Measurements from ENCODE around the gene ACCS. TPM values are rescaled to one million over a fixed set of nuclear protein-coding genes. Genes with fewer than 3 reads are reported as not detected.

ACCS gene
- total and polyA plus RNA-seq, 2 donors: 6.5 to 27.2 TPM

- H3K4me3 ChIP-seq (ENCODE audit: low read length in 2 of 2): no peak overlapping the region
- 95% methylated on average over 3 of the region's 3 CpGs for WGBS
- no peaks in the 10 kb centered on the region for H3K9me3 ChIP-seq (ENCODE audit: control insufficient read depth in 2 of 2, insufficient read depth in 1 of 2, low read length in 1 of 2)
- no peak overlapping the region for H3K27ac ChIP-seq (ENCODE audit: low read depth in 1 of 2, low read length in 1 of 2)
- H3K27me3 ChIP-seq (ENCODE audit: control insufficient read depth in 2 of 2, insufficient read depth in 1 of 2, low read length in 1 of 2): no peaks in the 10 kb centered on the region
- DNase-seq (ENCODE audit: low read depth in 6 of 9, low spot score in 9 of 9): no peak
- H3K36me3 ChIP-seq (ENCODE audit: control insufficient read depth in 2 of 2, insufficient read depth in 2 of 2, low read length in 1 of 2): no peaks in the 10 kb centered on the region
- H3K4me1 ChIP-seq (ENCODE audit: control insufficient read depth in 2 of 2, insufficient read depth in 2 of 2, low read length in 2 of 2): no peaks in the 10 kb centered on the region
Observed at GRCh38 chr11:44028816-44029506, 37.1 kb upstream of the ACCS start.

GRCh38 chr11:44029507-44029845, 36.6 kb upstream of the ACCS start:
- H3K4me1 ChIP-seq (ENCODE audit: control insufficient read depth in 2 of 2, insufficient read depth in 2 of 2, low read length in 2 of 2): no peaks in the 10 kb centered on the region
- H3K27me3 ChIP-seq (ENCODE audit: control insufficient read depth in 2 of 2, insufficient read depth in 1 of 2, low read length in 1 of 2): no peaks in the 10 kb centered on the region
- H3K27ac ChIP-seq (ENCODE audit: low read depth in 1 of 2, low read length in 1 of 2): no peak overlapping the region
- no peaks in the 10 kb centered on the region for H3K9me3 ChIP-seq (ENCODE audit: control insufficient read depth in 2 of 2, insufficient read depth in 1 of 2, low read length in 1 of 2)
- 97% methylated on average over 1 of the region's 1 CpG for WGBS
- no peak overlapping the region for H3K4me3 ChIP-seq (ENCODE audit: low read length in 2 of 2)
- no peaks in the 10 kb centered on the region for H3K36me3 ChIP-seq (ENCODE audit: control insufficient read depth in 2 of 2, insufficient read depth in 2 of 2, low read length in 1 of 2)
- no peak for DNase-seq (ENCODE audit: low read depth in 6 of 9, low spot score in 9 of 9)

- WGBS: 81% methylated on average over 5 of the region's 5 CpGs
- no peak overlapping the region for H3K27ac ChIP-seq (ENCODE audit: low read depth in 1 of 2, low read length in 1 of 2)
- H3K4me3 ChIP-seq (ENCODE audit: low read length in 2 of 2): no peak overlapping the region
- H3K9me3 ChIP-seq (ENCODE audit: control insufficient read depth in 2 of 2, insufficient read depth in 1 of 2, low read length in 1 of 2): no peaks in the 10 kb centered on the region
- no peak for DNase-seq (ENCODE audit: low read depth in 6 of 9, low spot score in 9 of 9)
- no peaks in the 10 kb centered on the region for H3K36me3 ChIP-seq (ENCODE audit: control insufficient read depth in 2 of 2, insufficient read depth in 2 of 2, low read length in 1 of 2)
- no peaks in the 10 kb centered on the region for H3K4me1 ChIP-seq (ENCODE audit: control insufficient read depth in 2 of 2, insufficient read depth in 2 of 2, low read length in 2 of 2)
- no peaks in the 10 kb centered on the region for H3K27me3 ChIP-seq (ENCODE audit: control insufficient read depth in 2 of 2, insufficient read depth in 1 of 2, low read length in 1 of 2)
Observed at GRCh38 chr11:44029977-44030911, 35.8 kb upstream of the ACCS start.

GRCh38 chr11:44030996-44031395, 35.1 kb upstream of the ACCS start:
- Histone ChIP-seq H3K4me3 (ENCODE audit: low read length in 2 of 2) (no peak overlapping the region), H3K9me3 (ENCODE audit: control insufficient read depth in 2 of 2, insufficient read depth in 1 of 2, low read length in 1 of 2) (no peaks in the 10 kb centered on the region), H3K27me3 (ENCODE audit: control insufficient read depth in 2 of 2, insufficient read depth in 1 of 2, low read length in 1 of 2) (no peaks in the 10 kb centered on the region), H3K36me3 (ENCODE audit: control insufficient read depth in 2 of 2, insufficient read depth in 2 of 2, low read length in 1 of 2) (no peaks in the 10 kb centered on the region), H3K27ac (ENCODE audit: low read depth in 1 of 2, low read length in 1 of 2) (no peak overlapping the region), H3K4me1 (ENCODE audit: control insufficient read depth in 2 of 2, insufficient read depth in 2 of 2, low read length in 2 of 2) (no peaks in the 10 kb centered on the region)
- DNase-seq (ENCODE audit: low read depth in 6 of 9, low spot score in 9 of 9): no peak
- WGBS: 83% methylated on average over 5 of the region's 5 CpGs

GRCh38 chr11:44031549-44031948, 34.5 kb upstream of the ACCS start:
- no peak overlapping the region for H3K4me3 ChIP-seq (ENCODE audit: low read length in 2 of 2)
- no peak overlapping the region for H3K27ac ChIP-seq (ENCODE audit: low read depth in 1 of 2, low read length in 1 of 2)
- H3K4me1 ChIP-seq (ENCODE audit: control insufficient read depth in 2 of 2, insufficient read depth in 2 of 2, low read length in 2 of 2): no peaks in the 10 kb centered on the region
- no peaks in the 10 kb centered on the region for H3K27me3 ChIP-seq (ENCODE audit: control insufficient read depth in 2 of 2, insufficient read depth in 1 of 2, low read length in 1 of 2)
- no peaks in the 10 kb centered on the region for H3K9me3 ChIP-seq (ENCODE audit: control insufficient read depth in 2 of 2, insufficient read depth in 1 of 2, low read length in 1 of 2)
- WGBS: 95% methylated on average over 5 of the region's 5 CpGs
- no peak for DNase-seq (ENCODE audit: low read depth in 6 of 9, low spot score in 9 of 9)
- no peaks in the 10 kb centered on the region for H3K36me3 ChIP-seq (ENCODE audit: control insufficient read depth in 2 of 2, insufficient read depth in 2 of 2, low read length in 1 of 2)

- DNase-seq (ENCODE audit: low read depth in 6 of 9, low spot score in 9 of 9): no peak
- Histone ChIP-seq H3K27me3 (ENCODE audit: control insufficient read depth in 2 of 2, insufficient read depth in 1 of 2, low read length in 1 of 2) (no peaks in the 10 kb centered on the region), H3K36me3 (ENCODE audit: control insufficient read depth in 2 of 2, insufficient read depth in 2 of 2, low read length in 1 of 2) (no peaks in the 10 kb centered on the region), H3K9me3 (ENCODE audit: control insufficient read depth in 2 of 2, insufficient read depth in 1 of 2, low read length in 1 of 2) (no peaks in the 10 kb centered on the region), H3K4me3 (ENCODE audit: low read length in 2 of 2) (no peak overlapping the region), H3K27ac (ENCODE audit: low read depth in 1 of 2, low read length in 1 of 2) (no peak overlapping the region), H3K4me1 (ENCODE audit: control insufficient read depth in 2 of 2, insufficient read depth in 2 of 2, low read length in 2 of 2) (no peaks in the 10 kb centered on the region)
- WGBS: 88% methylated on average over 15 of the region's 15 CpGs
Observed at GRCh38 chr11:44032299-44033085, 33.6 kb upstream of the ACCS start.

GRCh38 chr11:44033411-44033850, 32.6 kb upstream of the ACCS start:
- WGBS: 82% methylated on average over 3 of the region's 3 CpGs
- no peak overlapping the region for H3K4me3 ChIP-seq (ENCODE audit: low read length in 2 of 2)
- H3K36me3 ChIP-seq (ENCODE audit: control insufficient read depth in 2 of 2, insufficient read depth in 2 of 2, low read length in 1 of 2): no peaks in the 10 kb centered on the region
- H3K4me1 ChIP-seq (ENCODE audit: control insufficient read depth in 2 of 2, insufficient read depth in 2 of 2, low read length in 2 of 2): no peaks in the 10 kb centered on the region
- H3K27ac ChIP-seq (ENCODE audit: low read depth in 1 of 2, low read length in 1 of 2): no peak overlapping the region
- H3K9me3 ChIP-seq (ENCODE audit: control insufficient read depth in 2 of 2, insufficient read depth in 1 of 2, low read length in 1 of 2): no peaks in the 10 kb centered on the region
- DNase-seq (ENCODE audit: low read depth in 6 of 9, low spot score in 9 of 9): no peak
- no peaks in the 10 kb centered on the region for H3K27me3 ChIP-seq (ENCODE audit: control insufficient read depth in 2 of 2, insufficient read depth in 1 of 2, low read length in 1 of 2)

- Histone ChIP-seq H3K27me3 (ENCODE audit: control insufficient read depth in 2 of 2, insufficient read depth in 1 of 2, low read length in 1 of 2) (no peaks in the 10 kb centered on the region), H3K4me3 (ENCODE audit: low read length in 2 of 2) (no peak overlapping the region), H3K4me1 (ENCODE audit: control insufficient read depth in 2 of 2, insufficient read depth in 2 of 2, low read length in 2 of 2) (no peaks in the 10 kb centered on the region), H3K27ac (ENCODE audit: low read depth in 1 of 2, low read length in 1 of 2) (no peak overlapping the region), H3K9me3 (ENCODE audit: control insufficient read depth in 2 of 2, insufficient read depth in 1 of 2, low read length in 1 of 2) (no peaks in the 10 kb centered on the region), H3K36me3 (ENCODE audit: control insufficient read depth in 2 of 2, insufficient read depth in 2 of 2, low read length in 1 of 2) (no peaks in the 10 kb centered on the region)
- DNase-seq (ENCODE audit: low read depth in 6 of 9, low spot score in 9 of 9): no peak
- WGBS: 65% methylated on average over 3 of the region's 3 CpGs
Observed at GRCh38 chr11:44033856-44034255, 32.2 kb upstream of the ACCS start.

- no peak overlapping the region for H3K4me3 ChIP-seq (ENCODE audit: low read length in 2 of 2)
- no peaks in the 10 kb centered on the region for H3K36me3 ChIP-seq (ENCODE audit: control insufficient read depth in 2 of 2, insufficient read depth in 2 of 2, low read length in 1 of 2)
- no peaks in the 10 kb centered on the region for H3K27me3 ChIP-seq (ENCODE audit: control insufficient read depth in 2 of 2, insufficient read depth in 1 of 2, low read length in 1 of 2)
- no peaks in the 10 kb centered on the region for H3K9me3 ChIP-seq (ENCODE audit: control insufficient read depth in 2 of 2, insufficient read depth in 1 of 2, low read length in 1 of 2)
- no peak overlapping the region for H3K27ac ChIP-seq (ENCODE audit: low read depth in 1 of 2, low read length in 1 of 2)
- DNase-seq (ENCODE audit: low read depth in 6 of 9, low spot score in 9 of 9): no peak
- H3K4me1 ChIP-seq (ENCODE audit: control insufficient read depth in 2 of 2, insufficient read depth in 2 of 2, low read length in 2 of 2): no peaks in the 10 kb centered on the region
Observed at GRCh38 chr11:44034639-44035038, 31.4 kb upstream of the ACCS start.
